Activated naive CD4-positive, alpha-beta T cell treated with Interleukin-2 at 50 U/mL for 16 hours (primary cell): Measurements from ENCODE around the gene HPX.

Source experiments
- DNase-seq: peaks from one replicate; pipeline ENCODE4 v3.0.0-alpha.2; 2020

The HPX gene

GRCh38 chr11:6388748-6389147 is 52.0 kb downstream of the HPX start:
- no peak for DNase-seq

DNA sequence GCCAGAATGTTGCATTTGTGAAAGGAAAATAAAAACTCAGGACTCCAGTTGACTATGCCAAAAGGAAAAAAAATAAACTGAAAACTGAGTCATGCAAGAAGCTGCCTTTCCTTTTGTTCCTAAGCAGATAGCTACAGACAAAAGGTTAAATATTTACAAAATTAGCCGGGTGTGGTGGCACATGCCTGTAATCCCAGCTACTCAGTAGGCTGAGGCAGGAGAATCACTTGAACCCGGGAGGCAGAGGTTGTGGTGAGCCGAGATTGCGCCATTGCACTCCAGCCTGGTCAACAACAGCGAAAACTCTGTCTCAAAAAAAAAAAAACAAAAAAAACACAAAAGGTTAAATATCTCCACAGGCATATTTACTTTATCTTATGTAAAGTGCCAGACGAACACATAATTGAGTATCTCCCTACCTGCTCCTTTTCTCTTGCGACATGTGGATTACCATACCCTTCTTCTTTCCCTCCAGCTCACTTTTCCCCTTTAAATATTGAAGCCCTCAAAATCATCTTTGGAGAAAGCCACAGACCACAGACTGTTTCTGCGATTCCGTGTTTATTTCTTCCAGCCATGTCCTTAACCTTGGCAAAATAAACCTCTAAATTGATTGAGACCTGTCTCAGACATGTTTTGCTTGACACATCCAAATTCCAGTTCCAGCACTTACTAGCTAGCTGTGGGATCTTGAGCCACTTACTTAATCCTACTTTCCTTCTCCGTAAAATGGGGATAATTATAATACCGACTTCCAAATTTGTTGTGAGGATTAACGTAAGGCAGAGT is 52.8 kb downstream of the HPX start:
- no peak for DNase-seq

GRCh38 chr11:6385046-6385777 is 55.6 kb downstream of the HPX start:
- no peak for DNase-seq
